Cardiac muscle cell (in vitro differentiated cells and primary cell): ENCODE results near the gene BARX1. TPM values are rescaled to one million over a fixed set of nuclear protein-coding genes. Genes with fewer than 3 reads are reported as not detected.

Experiments
- DNase-seq, 2 donors: peaks; one replicate each; pipeline versions ENCODE4 v3.0.0 to v3.0.0-alpha.2; 2010 to 2017; ENCODE audit warnings: low read depth in 1 of 2, low spot score in 1 of 2
- H3K27ac ChIP-seq: fragments of 200-600 bp; sonication (generic); 2 replicates; pipeline ENCODE4 v1.5.1; 2016
- H3K27me3 ChIP-seq: fragments of 200-600 bp; sonication (generic); 2 replicates; pipeline ENCODE4 v1.6.0; 2016; ENCODE audit warnings: control low read depth
- H3K36me3 ChIP-seq: fragments of 200-600 bp; sonication (generic); 2 replicates; pipeline ENCODE4 v1.5.1; 2016; ENCODE audit warnings: control low read depth
- H3K4me1 ChIP-seq: fragments of 200-600 bp; sonication (generic); 2 replicates; pipeline ENCODE4 v1.8.1; 2017; ENCODE audit warnings: low read depth, mild to moderate bottlenecking, mixed run types
- H3K4me3 ChIP-seq: fragments of 200-600 bp; sonication (generic); 2 replicates; pipeline ENCODE4 v1.5.1; 2016; ENCODE audit warnings: mild to moderate bottlenecking
- H3K9me3 ChIP-seq: fragments of 200-600 bp; sonication (generic); 2 replicates; pipeline ENCODE4 v1.5.1; 2017; ENCODE audit warnings: low read depth, mild to moderate bottlenecking, control low read depth
- CTCF ChIP-seq: IDR thresholded peaks from 2 replicates; pipeline ENCODE4 v1.5.1; 2012; ENCODE audit warnings: low read depth, mild to moderate bottlenecking, low read length
- polyA plus RNA-seq: library from polyadenylated mRNA; unstranded; fragments of >200 nt; fragmentation: Nextera tagmentation; extraction: Ambion mirVana; gene quantifications from 2 replicates; pipeline ENCODE4 v1.2.1, GENCODE V29; 2016
- total RNA-seq: library from RNA; depleted of rRNA; stranded (reverse); fragments of >200 nt; gene quantifications from 2 replicates; pipeline ENCODE4 v1.2.3, GENCODE V29; 2016

BARX1 gene
- total and polyA plus RNA-seq, 2 experiments from 2014 or later = 0.17 to 0.24 TPM

GRCh38 chr9:93908591-93909241 lies 46.4 kb downstream of the BARX1 start:
- Histone ChIP-seq H3K27me3 (peaks cover 6% of the 10 kb centered on the region), H3K4me3 (no peak overlapping the region), H3K9me3 (no peaks in the 10 kb centered on the region), H3K27ac (no peak overlapping the region), H3K4me1 (peaks cover 8% of the 10 kb centered on the region), H3K36me3 (no peaks in the 10 kb centered on the region)
- no peak for TF ChIP-seq CTCF
- no peak for DNase-seq

GRCh38 chr9:93907551-93908199 lies 47.5 kb downstream of the BARX1 start:
- Histone ChIP-seq H3K4me1 (peaks cover 8% of the 10 kb centered on the region), H3K4me3 (no peak overlapping the region), H3K27me3 (peaks cover 6% of the 10 kb centered on the region), H3K9me3 (no peaks in the 10 kb centered on the region), H3K36me3 (no peaks in the 10 kb centered on the region), H3K27ac (no peak overlapping the region)
- no peak for DNase-seq
- TF ChIP-seq CTCF = no peak

- H3K27me3 ChIP-seq = peaks cover 6% of the 10 kb centered on the region
- H3K4me1 ChIP-seq = no peaks in the 10 kb centered on the region
- H3K27ac ChIP-seq = no peak overlapping the region
- H3K4me3 ChIP-seq = no peak overlapping the region
- no peak for TF ChIP-seq CTCF
- no peaks in the 10 kb centered on the region for H3K36me3 ChIP-seq
- no peaks in the 10 kb centered on the region for H3K9me3 ChIP-seq
- no peak for DNase-seq
These were observed 48.8 kb downstream of the BARX1 start for GRCh38 chr9:93906195-93906880.

- no peak overlapping the region for H3K27ac ChIP-seq
- H3K4me1 ChIP-seq = no peaks in the 10 kb centered on the region
- H3K4me3 ChIP-seq = no peak overlapping the region
- no peak for TF ChIP-seq CTCF
- no peak for DNase-seq
- no peaks in the 10 kb centered on the region for H3K9me3 ChIP-seq
- peaks cover 6% of the 10 kb centered on the region for H3K27me3 ChIP-seq
- H3K36me3 ChIP-seq = no peaks in the 10 kb centered on the region
These were observed 49.6 kb downstream of the BARX1 start for GRCh38 chr9:93905473-93906133.

GRCh38 chr9:93904649-93905472 lies 50.3 kb downstream of the BARX1 start:
- Histone ChIP-seq H3K4me1 (no peaks in the 10 kb centered on the region), H3K4me3 (no peak overlapping the region), H3K9me3 (no peaks in the 10 kb centered on the region), H3K27ac (no peak overlapping the region), H3K27me3 (peaks cover 6% of the 10 kb centered on the region), H3K36me3 (no peaks in the 10 kb centered on the region)
- no peak for TF ChIP-seq CTCF
- no peak for DNase-seq
